HEK293 (cell line): ENCODE measurements around the gene KIAA1671.

ENCODE experiments used
- ATF2 ChIP-seq: fragments of 450-650 bp; formaldehyde crosslinking; IDR thresholded peaks from 2 replicates; pipeline ENCODE4 v1.5.1; 2016; ENCODE audit warnings: missing biosample characterization, missing genetic modification characterization, low read depth
- GFI1B ChIP-seq: fragments of 450-650 bp; formaldehyde crosslinking; IDR thresholded peaks from 2 replicates; pipeline ENCODE4 v1.5.1; 2016; ENCODE audit warnings: missing biosample characterization, missing genetic modification characterization
- GLIS1 ChIP-seq: fragments of 450-650 bp; formaldehyde crosslinking; IDR thresholded peaks from 2 replicates; pipeline ENCODE4 v1.5.1; 2016; ENCODE audit warnings: missing biosample characterization, missing genetic modification characterization
- KLF16 ChIP-seq: fragments of 450-650 bp; formaldehyde crosslinking; IDR thresholded peaks from 2 replicates; pipeline ENCODE4 v1.5.1; 2017; ENCODE audit warnings: missing biosample characterization, missing genetic modification characterization
- KLF7 ChIP-seq: fragments of 450-650 bp; formaldehyde crosslinking; IDR thresholded peaks from 2 replicates; pipeline ENCODE4 v1.5.1; 2016; ENCODE audit warnings: missing biosample characterization, missing genetic modification characterization, borderline replicate concordance
- KLF8 ChIP-seq: fragments of 450-650 bp; formaldehyde crosslinking; IDR thresholded peaks from 2 replicates; pipeline ENCODE4 v1.5.1; 2016; ENCODE audit warnings: missing biosample characterization, missing genetic modification characterization
- KLF9 ChIP-seq: fragments of 450-650 bp; formaldehyde crosslinking; IDR thresholded peaks from 2 replicates; pipeline ENCODE4 v1.5.1; 2016; ENCODE audit warnings: missing biosample characterization, missing genetic modification characterization, low read depth
- OSR2 ChIP-seq: fragments of 450-650 bp; formaldehyde crosslinking; IDR thresholded peaks from 2 replicates; pipeline ENCODE4 v1.5.1; 2016; ENCODE audit warnings: missing biosample characterization, missing genetic modification characterization
- SETDB1 ChIP-seq: IDR thresholded peaks from one replicate; pipeline ENCODE4 v1.6.1; 2017; ENCODE audit warnings: mild to moderate bottlenecking, low read length, moderate library complexity, mixed read lengths; ENCODE audit not compliant: insufficient read length
- ZBTB26 ChIP-seq: fragments of 450-650 bp; formaldehyde crosslinking; optimal IDR thresholded peaks from 2 replicates; pipeline ENCODE3; 2016; ENCODE audit warnings: missing biosample characterization, mild to moderate bottlenecking, missing genetic modification characterization
- ZBTB48 ChIP-seq: fragments of 450-650 bp; formaldehyde crosslinking; IDR thresholded peaks from 2 replicates; pipeline ENCODE4 v1.5.1; 2016; ENCODE audit warnings: missing biosample characterization, missing genetic modification characterization
- ZIC2 ChIP-seq: fragments of 450-650 bp; formaldehyde crosslinking; IDR thresholded peaks from 2 replicates; pipeline ENCODE4 v1.5.1; 2016; ENCODE audit warnings: missing biosample characterization, missing genetic modification characterization
- ZNF10 ChIP-seq: fragments of 450-650 bp; formaldehyde crosslinking; IDR thresholded peaks from 2 replicates; pipeline ENCODE4 v1.5.1; 2017; ENCODE audit warnings: missing biosample characterization, missing genetic modification characterization
- ZNF112 ChIP-seq: fragments of 450-650 bp; formaldehyde crosslinking; IDR thresholded peaks from 2 replicates; pipeline ENCODE4 v1.5.0; 2017; ENCODE audit warnings: missing biosample characterization, missing genetic modification characterization
- ZNF184 ChIP-seq: fragments of 450-650 bp; IDR thresholded peaks from 2 replicates; pipeline ENCODE4 v1.5.1; 2018; ENCODE audit warnings: missing biosample characterization, mild to moderate bottlenecking, missing genetic modification characterization
- ZNF211 ChIP-seq: fragments of 450-650 bp; formaldehyde crosslinking; IDR thresholded peaks from 2 replicates; pipeline ENCODE4 v1.5.1; 2016; ENCODE audit warnings: low read depth, missing biosample characterization, missing genetic modification characterization
- ZNF26 ChIP-seq: fragments of 450-650 bp; formaldehyde crosslinking; IDR thresholded peaks from 2 replicates; pipeline ENCODE4 v1.5.1; 2016; ENCODE audit warnings: missing biosample characterization, missing genetic modification characterization
- ZNF280C ChIP-seq: fragments of 450-650 bp; formaldehyde crosslinking; IDR thresholded peaks from 2 replicates; pipeline ENCODE4 v1.5.1; 2016; ENCODE audit warnings: missing biosample characterization, missing genetic modification characterization
- ZNF366 ChIP-seq: fragments of 450-650 bp; formaldehyde crosslinking; conservative IDR thresholded peaks from 2 replicates; pipeline ENCODE4 v1.5.1; 2016; ENCODE audit warnings: missing biosample characterization, missing genetic modification characterization
- ZNF37A ChIP-seq: fragments of 450-650 bp; IDR thresholded peaks from 2 replicates; pipeline ENCODE4 v1.5.1; 2018; ENCODE audit warnings: missing biosample characterization, missing genetic modification characterization
- ZNF398 ChIP-seq: fragments of 450-650 bp; formaldehyde crosslinking; IDR thresholded peaks from 2 replicates; pipeline ENCODE4 v1.5.1; 2017; ENCODE audit warnings: missing biosample characterization, missing genetic modification characterization
- ZNF449 ChIP-seq: fragments of 450-650 bp; formaldehyde crosslinking; IDR thresholded peaks from 2 replicates; pipeline ENCODE4 v1.5.1; 2017; ENCODE audit warnings: missing biosample characterization, mild to moderate bottlenecking, missing genetic modification characterization, moderate library complexity
- ZNF510 ChIP-seq: fragments of 450-650 bp; formaldehyde crosslinking; IDR thresholded peaks from 2 replicates; pipeline ENCODE4 v1.5.1; 2018; ENCODE audit warnings: mild to moderate bottlenecking, missing genetic modification characterization, missing biosample characterization; ENCODE audit not compliant: insufficient replicate concordance
- ZNF785 ChIP-seq: fragments of 450-650 bp; formaldehyde crosslinking; IDR thresholded peaks from 2 replicates; pipeline ENCODE4 v1.5.1; 2016; ENCODE audit warnings: missing biosample characterization, missing genetic modification characterization
- ZNF837 ChIP-seq: fragments of 450-650 bp; formaldehyde crosslinking; IDR thresholded peaks from 2 replicates; pipeline ENCODE4 v1.5.1; 2016; ENCODE audit warnings: missing biosample characterization, missing genetic modification characterization

The KIAA1671 gene

GRCh38 chr22:24969560-24970301 is 17.2 kb downstream of the KIAA1671 start (continued):
- TF ChIP-seq OSR2 = no peak
- no peak for TF ChIP-seq ZNF112
- no peak for TF ChIP-seq KLF7 (tag by site-specific recombination)
- no peak for TF ChIP-seq GFI1B (tag by site-specific recombination)
- no peak for TF ChIP-seq ZNF510 (tag by site-specific recombination)
- no peak for TF ChIP-seq ZNF211
- no peak for TF ChIP-seq ZBTB48 (tag by site-specific recombination)
- TF ChIP-seq ZNF280C (tag by site-specific recombination) = no peak
- TF ChIP-seq ZNF785 (tag by site-specific recombination) = no peak
- peak; percentile 87 for TF ChIP-seq GLIS1 (tag by site-specific recombination)
- peak; percentile 52; the same call in 1 of the 2 replicates for TF ChIP-seq ATF2 (tag by site-specific recombination)
- TF ChIP-seq ZNF366 (tag by site-specific recombination) = no peak
- TF ChIP-seq ZNF837 = no peak
- TF ChIP-seq KLF9 = no peak
- TF ChIP-seq KLF8 = no peak
- TF ChIP-seq SETDB1 = no peak
- no peak for TF ChIP-seq ZNF10 (tag by site-specific recombination)
- TF ChIP-seq ZNF449 (tag by site-specific recombination) = no peak
- TF ChIP-seq ZIC2 (tag by site-specific recombination) = peak; percentile 98
- TF ChIP-seq ZNF184 = no peak
- TF ChIP-seq ZNF26 (tag by site-specific recombination) = no peak
- no peak for TF ChIP-seq ZNF398 (tag by site-specific recombination)
- no peak for TF ChIP-seq KLF16 (tag by site-specific recombination)
- TF ChIP-seq ZNF37A (tag by site-specific recombination) = no peak
- TF ChIP-seq ZBTB26 (tag by site-specific recombination) = no peak
